Sigmoid colon (tissue), 7 donors: ENCODE measurements around the gene MEDAG. TPM values are rescaled to one million over a fixed set of nuclear protein-coding genes. Genes with fewer than 3 reads are reported as not detected.

ENCODE experiments used
- DNase-seq: peaks from one replicate; pipeline ENCODE4 v3.0.0-alpha.2; 2019
- H3K27ac ChIP-seq, 4 donors: fragments of 200-600 bp; sonication (generic); one replicate each; pipeline ENCODE4 v1.5.1; 2016 to 2019; ENCODE audit warnings: mild to moderate bottlenecking in 1 of 4
- H3K27me3 ChIP-seq, 3 donors: fragments of 200-600 bp; sonication (generic); one replicate each; pipeline ENCODE4 v1.5.1; 2019; ENCODE audit warnings: mild to moderate bottlenecking in 1 of 3
- H3K36me3 ChIP-seq, 4 donors: fragments of 200-600 bp; sonication (generic); one replicate each; pipeline ENCODE4 v1.5.1; 2016 to 2019
- H3K4me1 ChIP-seq, 4 donors: fragments of 200-600 bp; sonication (generic); one replicate each; pipeline ENCODE4 v1.5.1; 2017 to 2019
- H3K4me3 ChIP-seq, 4 donors: fragments of 200-600 bp; sonication (generic); one replicate each; pipeline ENCODE4 v1.5.1; 2017 to 2019; ENCODE audit warnings: mild to moderate bottlenecking in 2 of 4, moderate library complexity in 1 of 4
- H3K9me3 ChIP-seq, 4 donors: fragments of 200-600 bp in 3 of 4; sonication (generic) in 3 of 4; one replicate each; pipeline versions ENCODE4 v1.5.1 to v1.6.1; 2013 to 2019
- EP300 ChIP-seq, 4 donors: sonication (generic); formaldehyde crosslinking; IDR thresholded peaks; one replicate each; pipeline ENCODE4 v1.6.1; 2017; ENCODE audit warnings: antibody characterized with exemption in 4 of 4
- POLR2A ChIP-seq, 2 donors: fragments of 450-650 bp; IDR thresholded peaks; one replicate each; pipeline ENCODE4 v1.6.1; 2016; ENCODE audit warnings: antibody characterized with exemption in 2 of 2, mild to moderate bottlenecking in 2 of 2, moderate library complexity in 2 of 2
- POLR2AphosphoS5 ChIP-seq, 4 donors: sonication (generic); formaldehyde crosslinking; IDR thresholded peaks; one replicate each; pipeline ENCODE4 v1.6.1; 2017; ENCODE audit warnings: antibody characterized with exemption in 4 of 4
- WGBS, 2 donors: extraction: QIAGEN DNeasy Blood & Tissue Kit; methylation state at CpG; one replicate each; pipeline ENCODE4 v1.1.7; 2013; 5-methylcytosine and 5-hydroxymethylcytosine counted together
- intact Hi-C: fragments of 100-400 bp; cut with DNase I; formaldehyde crosslinking; loops from one replicate; pipeline ENCODE4 v1.15.1; 2023
- polyA plus RNA-seq, 3 donors: library from polyadenylated mRNA; stranded (reverse); fragments of 200-250 nt; gene quantifications; one replicate each; pipeline ENCODE4 v1.2.3, GENCODE V29; 2013
- total RNA-seq, 4 donors: library from RNA; depleted of rRNA; stranded (reverse); fragments of >200 nt; gene quantifications; one replicate each; pipeline ENCODE4 v1.1.0, GENCODE V29; 2016
- TF ChIP-seq, protein P1 (sequence below), 4 experiments: fragments of 450-650 bp in 3 of 4; fragments of 200-600 bp in 1 of 4; IDR thresholded peaks; one replicate each; pipeline ENCODE4 v1.5.1; 2016 to 2019; ENCODE audit warnings: antibody characterized with exemption in 4 of 4, mild to moderate bottlenecking in 3 of 4, moderate library complexity in 2 of 4
- donor health status: healthy with polysubstance abuse.
- donor health status: Bipolar disorder and iron deficiency.
- donor health status: healthy.

The MEDAG gene
- total and polyA plus RNA-seq, 7 donors = 1.4 to 42.1 (median 16.3) TPM

DNA sequence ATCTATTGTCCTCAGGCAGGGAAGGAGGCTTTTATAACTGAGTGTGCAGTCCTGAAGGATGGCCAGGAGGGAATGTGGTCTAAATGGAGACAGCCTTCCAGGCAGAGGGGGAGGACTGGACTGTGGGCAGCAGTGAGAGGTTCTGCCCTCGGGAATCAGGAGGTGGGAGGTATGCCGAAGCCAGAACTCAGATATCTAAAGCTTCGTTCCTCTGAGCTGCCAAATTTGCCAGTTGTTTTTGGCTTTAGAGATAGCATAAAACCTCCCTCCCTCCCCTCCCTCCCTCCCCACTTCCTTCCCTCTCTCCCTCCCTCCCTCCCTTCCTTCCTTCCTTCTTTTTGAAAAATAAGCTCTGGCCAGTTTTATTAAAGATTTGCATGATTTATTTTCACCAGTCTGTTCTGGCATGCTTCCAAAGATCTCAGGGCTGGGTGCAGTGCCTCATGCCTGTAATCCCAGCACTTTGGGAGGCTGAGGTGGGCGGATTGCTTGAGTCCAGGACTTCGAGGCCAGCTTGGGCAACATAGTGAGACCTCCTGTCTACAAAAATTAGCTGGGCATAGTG is 2.4 kb downstream of the MEDAG start:
- intact Hi-C loops = no loop called here
- peak overlapping the region in 2 of 4 donors; percentile 39 to 54 for H3K4me3 ChIP-seq
- no peaks in the 10 kb centered on the region for H3K36me3 ChIP-seq
- TF ChIP-seq EP300 (IDR thresholded peaks at IDR 0.05) (no peak), POLR2AphosphoS5 (IDR thresholded peaks at IDR 0.05) (peak in 1 of 4 donors; percentile 7)
- H3K27me3 ChIP-seq = peaks cover 9 to 26% (median 9%) of the 10 kb centered on the region in 3 donors
- peak overlapping the region in 2 of 4 donors; percentile 8 to 73 for H3K27ac ChIP-seq
- WGBS, 2 donors = 37 to 50% methylated on average over 5 of the region's 5 CpGs
- no peaks in the 10 kb centered on the region for H3K9me3 ChIP-seq
- DNase-seq = no peak
- peaks cover 0 to 31% (median 23%) of the 10 kb centered on the region in 4 donors for H3K4me1 ChIP-seq

DNA sequence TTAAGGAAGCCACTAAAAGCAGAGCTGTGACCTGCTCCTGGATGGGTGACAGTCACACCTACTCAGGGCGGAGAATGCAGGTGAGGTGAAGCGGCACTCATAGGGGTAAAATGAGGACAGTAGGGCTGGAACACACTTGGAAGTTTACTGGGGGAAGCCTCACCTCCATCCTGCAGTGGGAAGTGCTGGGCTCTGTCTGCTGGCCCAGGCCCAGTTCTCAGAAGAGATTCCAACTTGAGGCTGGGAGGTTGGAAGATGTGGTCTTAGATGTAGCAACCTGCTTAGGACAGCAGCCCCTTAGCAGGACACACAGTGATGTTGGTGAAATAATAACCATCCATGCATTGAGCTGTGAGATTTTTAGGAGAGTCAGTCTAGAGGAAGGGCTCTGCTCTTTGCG is 4.6 kb downstream of the MEDAG start:
- Histone ChIP-seq H3K9me3 (no peaks in the 10 kb centered on the region), H3K4me1 (peaks cover 0 to 30% (median 23%) of the 10 kb centered on the region in 4 donors), H3K4me3 (no peak overlapping the region), H3K27ac (no peak overlapping the region), H3K27me3 (peaks cover 8 to 15% (median 9%) of the 10 kb centered on the region in 3 donors), H3K36me3 (no peaks in the 10 kb centered on the region)
- TF ChIP-seq POLR2AphosphoS5 (IDR thresholded peaks at IDR 0.05) = no peak
- no peak for TF ChIP-seq EP300 (IDR thresholded peaks at IDR 0.05)
- no peak for TF ChIP-seq POLR2A (IDR thresholded peaks at IDR 0.05)
- TF ChIP-seq, protein P1, sequence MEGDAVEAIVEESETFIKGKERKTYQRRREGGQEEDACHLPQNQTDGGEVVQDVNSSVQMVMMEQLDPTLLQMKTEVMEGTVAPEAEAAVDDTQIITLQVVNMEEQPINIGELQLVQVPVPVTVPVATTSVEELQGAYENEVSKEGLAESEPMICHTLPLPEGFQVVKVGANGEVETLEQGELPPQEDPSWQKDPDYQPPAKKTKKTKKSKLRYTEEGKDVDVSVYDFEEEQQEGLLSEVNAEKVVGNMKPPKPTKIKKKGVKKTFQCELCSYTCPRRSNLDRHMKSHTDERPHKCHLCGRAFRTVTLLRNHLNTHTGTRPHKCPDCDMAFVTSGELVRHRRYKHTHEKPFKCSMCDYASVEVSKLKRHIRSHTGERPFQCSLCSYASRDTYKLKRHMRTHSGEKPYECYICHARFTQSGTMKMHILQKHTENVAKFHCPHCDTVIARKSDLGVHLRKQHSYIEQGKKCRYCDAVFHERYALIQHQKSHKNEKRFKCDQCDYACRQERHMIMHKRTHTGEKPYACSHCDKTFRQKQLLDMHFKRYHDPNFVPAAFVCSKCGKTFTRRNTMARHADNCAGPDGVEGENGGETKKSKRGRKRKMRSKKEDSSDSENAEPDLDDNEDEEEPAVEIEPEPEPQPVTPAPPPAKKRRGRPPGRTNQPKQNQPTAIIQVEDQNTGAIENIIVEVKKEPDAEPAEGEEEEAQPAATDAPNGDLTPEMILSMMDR (IDR thresholded peaks at IDR 0.05) = no peak
- intact Hi-C loops = no loop called here
- 79 to 85% methylated on average over 3 of the region's 3 CpGs for WGBS, 2 donors
- no peak for DNase-seq

DNA sequence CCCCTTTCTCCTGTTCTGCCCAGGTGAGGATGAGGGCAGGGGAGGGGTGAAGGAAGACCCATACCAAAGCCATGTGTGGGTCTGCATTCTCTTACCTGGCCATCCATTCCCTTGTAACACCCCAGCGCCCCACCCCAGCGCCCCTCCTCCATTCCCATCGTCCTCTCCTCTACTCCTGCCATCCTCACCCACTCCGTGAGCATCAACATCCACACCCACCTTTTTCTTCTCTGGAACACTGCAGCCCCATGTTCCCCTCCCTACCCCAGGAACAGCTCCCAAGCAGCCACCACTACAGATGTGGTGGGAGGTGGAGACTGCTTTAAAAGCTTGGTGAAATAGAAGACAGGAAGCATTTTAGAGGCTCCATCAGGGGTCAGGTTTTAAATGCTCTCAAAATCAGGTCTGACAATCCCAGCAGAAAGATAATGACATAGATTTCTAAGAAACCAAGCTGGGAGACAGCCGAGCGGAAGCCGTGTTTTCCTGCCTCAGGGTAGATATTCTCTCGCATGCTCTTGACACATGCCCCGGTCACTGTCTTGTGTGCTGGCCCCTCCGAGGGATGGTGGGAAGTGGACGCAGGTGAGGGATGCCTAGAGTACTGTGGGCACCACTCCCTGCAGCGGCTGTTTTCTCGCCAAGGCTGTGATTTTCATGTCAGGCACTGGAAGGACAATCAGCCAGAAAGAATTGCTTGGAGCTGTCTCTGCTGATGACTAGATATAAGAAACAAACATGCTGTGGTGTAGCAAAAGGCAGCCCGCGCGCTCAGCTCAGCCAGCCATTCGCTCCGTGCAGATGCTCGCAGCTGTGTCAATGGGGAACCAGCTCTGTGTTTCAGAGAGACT is 9.8 kb downstream of the MEDAG start:
- intact Hi-C loops = no loop called here
- TF ChIP-seq EP300 (IDR thresholded peaks at IDR 0.05) (no peak), POLR2AphosphoS5 (IDR thresholded peaks at IDR 0.05) (no peak), POLR2A (IDR thresholded peaks at IDR 0.05) (no peak)
- TF ChIP-seq, protein P1 (IDR thresholded peaks at IDR 0.05) = no peak
- 77 to 82% methylated on average over 19 of the region's 19 CpGs for WGBS, 2 donors
- Histone ChIP-seq H3K4me3 (no peak overlapping the region), H3K27me3 (no peaks in the 10 kb centered on the region), H3K36me3 (no peaks in the 10 kb centered on the region), H3K9me3 (no peaks in the 10 kb centered on the region), H3K27ac (no peak overlapping the region), H3K4me1 (peaks cover 0 to 7% (median 0%) of the 10 kb centered on the region in 4 donors)
- DNase-seq = no peak

DNA sequence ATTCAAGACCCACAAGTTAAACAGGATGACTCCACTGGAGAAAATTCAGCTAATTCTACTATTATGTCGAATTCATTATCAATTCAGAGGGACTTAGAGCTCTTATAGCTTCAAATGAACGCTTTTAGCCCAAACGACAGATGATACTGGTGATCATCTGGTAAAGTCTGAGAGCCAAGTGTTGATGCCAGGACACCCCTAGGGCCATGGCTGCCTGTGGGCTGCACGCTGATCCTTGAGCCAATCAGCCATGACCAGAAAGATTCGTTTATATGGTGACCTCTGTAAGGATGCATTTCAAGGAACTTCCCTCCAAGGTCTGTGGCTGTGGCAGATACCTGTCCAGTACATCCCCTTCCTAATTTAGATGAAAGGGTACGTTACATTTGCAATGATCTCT is 10.9 kb downstream of the MEDAG start:
- intact Hi-C loops = no loop called here
- WGBS, 2 donors = 83 to 87% methylated on average over 6 of the region's 6 CpGs
- Histone ChIP-seq H3K36me3 (no peaks in the 10 kb centered on the region), H3K4me3 (no peak overlapping the region), H3K4me1 (peaks cover 0 to 7% (median 0%) of the 10 kb centered on the region in 4 donors), H3K27ac (no peak overlapping the region), H3K9me3 (no peaks in the 10 kb centered on the region), H3K27me3 (no peaks in the 10 kb centered on the region)
- no peak for TF ChIP-seq POLR2A (IDR thresholded peaks at IDR 0.05)
- TF ChIP-seq, protein P1 (IDR thresholded peaks at IDR 0.05) = no peak
- no peak for TF ChIP-seq POLR2AphosphoS5 (IDR thresholded peaks at IDR 0.05)
- no peak for TF ChIP-seq EP300 (IDR thresholded peaks at IDR 0.05)
- no peak for DNase-seq

DNA sequence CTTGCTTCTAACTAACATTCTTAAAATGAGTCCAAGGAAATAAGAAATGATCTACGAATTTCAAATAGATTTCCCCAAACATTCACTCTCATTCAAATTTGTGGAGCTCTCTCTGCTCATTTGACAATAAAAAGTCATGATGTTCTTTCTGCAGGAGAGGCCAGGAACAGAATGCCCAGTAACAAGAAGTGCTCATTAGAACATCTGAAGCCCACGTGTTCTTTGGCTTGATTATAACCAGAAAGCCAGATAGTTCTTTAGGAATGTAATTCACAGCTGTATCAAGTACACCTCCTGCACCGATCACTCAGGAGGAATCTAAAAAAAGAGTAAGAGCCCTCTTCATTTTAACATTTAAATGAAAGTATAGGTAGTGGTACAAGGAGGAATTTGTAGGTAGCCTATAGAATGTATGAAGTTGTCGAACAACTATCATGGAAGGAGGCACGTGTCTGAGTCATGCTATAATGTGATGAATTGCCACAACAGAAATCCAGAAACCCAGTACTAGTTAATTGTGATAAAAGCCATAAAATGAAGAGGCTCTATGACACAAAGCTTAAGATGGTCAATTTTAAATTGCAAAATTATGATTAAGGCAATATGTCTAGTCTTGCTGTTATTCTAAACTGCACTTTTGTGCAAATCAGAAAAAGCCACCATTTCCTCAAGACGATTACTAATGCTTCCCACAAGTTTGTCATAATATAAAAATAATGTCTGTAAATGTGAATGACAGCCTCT is 12.8 kb downstream of the MEDAG start:
- Histone ChIP-seq H3K4me3 (no peak overlapping the region), H3K4me1 (peaks cover 0 to 7% (median 0%) of the 10 kb centered on the region in 4 donors), H3K27ac (no peak overlapping the region), H3K9me3 (no peaks in the 10 kb centered on the region), H3K27me3 (no peaks in the 10 kb centered on the region), H3K36me3 (no peaks in the 10 kb centered on the region)
- intact Hi-C loops = no loop called here
- 82 to 86% methylated on average over 6 of the region's 6 CpGs for WGBS, 2 donors
- TF ChIP-seq POLR2AphosphoS5 (IDR thresholded peaks at IDR 0.05) = peak in 2 of 4 donors; percentile 30 to 56
- TF ChIP-seq, protein P1 (IDR thresholded peaks at IDR 0.05) = no peak
- peak in 2 of 4 donors; percentile 42 to 64 for TF ChIP-seq EP300 (IDR thresholded peaks at IDR 0.05)
- no peak for TF ChIP-seq POLR2A (IDR thresholded peaks at IDR 0.05)
- DNase-seq = no peak
